ENCODE results near the gene LRRN4CL.
"Not testable (repeated sequence)": the region's sequence is repeated elsewhere in the genome, so short reads cannot be mapped to it uniquely, and the experiment has no call there.

The LRRN4CL gene

DNA sequence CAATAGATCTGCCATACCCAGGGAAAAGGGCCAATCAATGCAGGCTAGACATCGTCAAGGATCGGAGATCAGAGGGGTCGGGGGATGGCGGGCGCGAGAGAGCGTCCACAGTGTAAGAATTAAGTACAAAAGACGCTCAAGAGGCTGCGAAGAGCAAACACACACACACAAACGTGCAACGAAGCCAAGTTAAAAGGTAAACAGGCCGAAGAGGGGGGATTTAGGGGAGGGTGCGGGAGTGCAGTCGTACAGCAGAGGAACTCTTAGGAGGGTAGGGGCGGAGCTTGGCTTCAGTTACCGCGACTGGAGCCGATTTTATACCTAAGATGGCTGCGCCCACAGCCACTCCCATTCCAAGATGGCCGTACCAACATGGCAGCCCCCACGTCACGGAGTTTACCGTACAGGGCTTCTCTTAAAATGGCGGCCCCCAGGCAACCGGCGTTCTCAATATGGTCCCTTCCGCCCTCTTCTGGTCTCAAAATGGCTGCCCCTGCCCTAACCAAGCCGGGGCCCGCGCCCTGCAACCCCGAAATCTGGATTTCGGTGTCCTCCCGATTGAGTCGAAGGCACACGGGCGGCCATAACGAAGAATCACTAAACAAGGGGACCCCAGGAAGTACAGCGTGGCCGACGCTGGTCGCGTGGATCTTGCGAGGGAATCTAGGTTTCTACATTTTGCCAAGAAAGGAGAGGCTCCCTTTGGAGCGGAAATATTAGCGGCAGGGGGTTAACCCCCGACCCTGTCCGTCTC is 20.1 kb upstream of the LRRN4CL start:
- peak; percentile 96 for DNase-seq

- no peak for DNase-seq
Observed at GRCh38 chr11:62708793-62709192, 19.5 kb upstream of the LRRN4CL start.

- DNase-seq: no peak
Observed at GRCh38 chr11:62708392-62708791, 19.1 kb upstream of the LRRN4CL start.

DNA sequence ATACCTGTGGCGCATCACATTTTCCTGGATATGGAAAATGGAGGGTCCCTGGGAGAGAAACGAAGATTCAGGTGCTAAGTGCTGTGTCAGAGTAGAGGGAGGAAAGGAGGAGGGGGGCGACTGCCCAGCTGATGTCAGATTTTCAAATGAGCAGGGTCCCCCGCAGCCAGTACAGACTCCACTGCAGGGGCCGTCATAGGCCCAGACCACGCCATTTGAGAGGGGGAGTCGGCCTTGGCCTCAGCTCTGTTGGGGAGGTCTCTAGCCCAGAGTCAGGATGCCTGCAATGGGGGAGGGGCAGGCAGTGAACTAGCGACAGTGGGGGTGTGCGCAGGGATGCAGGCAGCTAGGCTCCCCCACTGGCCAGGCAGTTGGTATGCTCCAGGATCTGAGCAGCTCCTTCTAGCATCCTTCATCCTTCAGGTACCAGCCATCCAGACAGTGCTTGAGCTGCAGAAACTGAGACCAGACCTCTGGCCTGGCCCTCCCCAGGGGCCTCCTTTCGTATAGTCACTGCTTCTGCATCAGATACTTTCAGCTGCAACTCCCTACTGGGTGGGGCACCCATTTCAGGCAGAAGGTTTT is 18.0 kb upstream of the LRRN4CL start, which contains the start of the genes BSCL2 and GNG3:
BSCL2 (minus strand) TSS at position 148 of the 585 bp plus-strand sequence. CDS start 229 bp downstream, outside the sequence.
GNG3 (plus strand) TSS at position 400 of the 585 bp plus-strand sequence. CDS start 620 bp downstream, outside the sequence.
- DNase-seq: peak; percentile 20

DNA sequence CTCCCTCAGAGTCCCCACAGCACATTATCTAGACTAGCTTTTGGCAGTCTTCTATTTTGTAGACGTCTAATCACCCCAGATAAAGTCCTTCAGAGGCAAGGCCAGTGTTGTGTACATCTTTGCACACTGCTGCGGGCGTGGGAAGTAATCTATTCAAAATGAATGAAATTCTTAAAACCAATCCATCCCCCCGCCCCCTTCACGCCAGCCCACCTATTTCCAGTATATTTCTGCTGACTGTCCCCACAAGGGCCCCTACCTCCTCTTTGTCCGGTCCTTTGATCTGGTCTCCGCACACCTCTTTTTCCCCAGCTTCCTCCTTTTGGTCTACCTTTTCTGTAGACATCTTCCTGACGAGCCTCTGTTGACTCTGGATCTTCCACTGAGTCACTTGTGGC is 17.5 kb upstream of the LRRN4CL start:
- no peak for DNase-seq

GRCh38 chr11:62705880-62706849 is 16.8 kb upstream of the LRRN4CL start:
- DNase-seq: peak; percentile 75

- DNase-seq: no peak
Observed at GRCh38 chr11:62705413-62705812, 16.1 kb upstream of the LRRN4CL start.

- DNase-seq: not testable (repeated sequence)
Observed at GRCh38 chr11:62703921-62704320, 14.6 kb upstream of the LRRN4CL start.

DNA sequence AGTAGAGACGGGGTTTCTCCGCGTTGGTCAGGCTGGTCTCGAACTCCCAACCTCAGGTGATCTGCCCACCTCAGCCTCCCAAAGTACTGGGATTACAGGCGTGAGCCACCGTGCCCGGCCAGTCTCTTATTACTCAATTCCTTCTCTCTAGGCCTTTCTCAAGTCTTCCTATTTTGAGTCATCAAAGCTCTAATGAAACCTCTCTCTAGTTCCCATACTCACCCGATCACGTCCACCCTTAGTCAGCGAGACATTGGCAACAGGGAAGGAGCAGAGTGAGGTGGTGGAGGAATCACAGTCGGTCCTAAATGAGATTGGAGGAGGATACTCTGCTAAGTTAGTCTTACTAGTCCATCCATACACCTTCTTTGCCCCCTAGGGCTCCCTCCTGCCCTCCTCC is 12.9 kb upstream of the LRRN4CL start:
- no peak for DNase-seq

DNA sequence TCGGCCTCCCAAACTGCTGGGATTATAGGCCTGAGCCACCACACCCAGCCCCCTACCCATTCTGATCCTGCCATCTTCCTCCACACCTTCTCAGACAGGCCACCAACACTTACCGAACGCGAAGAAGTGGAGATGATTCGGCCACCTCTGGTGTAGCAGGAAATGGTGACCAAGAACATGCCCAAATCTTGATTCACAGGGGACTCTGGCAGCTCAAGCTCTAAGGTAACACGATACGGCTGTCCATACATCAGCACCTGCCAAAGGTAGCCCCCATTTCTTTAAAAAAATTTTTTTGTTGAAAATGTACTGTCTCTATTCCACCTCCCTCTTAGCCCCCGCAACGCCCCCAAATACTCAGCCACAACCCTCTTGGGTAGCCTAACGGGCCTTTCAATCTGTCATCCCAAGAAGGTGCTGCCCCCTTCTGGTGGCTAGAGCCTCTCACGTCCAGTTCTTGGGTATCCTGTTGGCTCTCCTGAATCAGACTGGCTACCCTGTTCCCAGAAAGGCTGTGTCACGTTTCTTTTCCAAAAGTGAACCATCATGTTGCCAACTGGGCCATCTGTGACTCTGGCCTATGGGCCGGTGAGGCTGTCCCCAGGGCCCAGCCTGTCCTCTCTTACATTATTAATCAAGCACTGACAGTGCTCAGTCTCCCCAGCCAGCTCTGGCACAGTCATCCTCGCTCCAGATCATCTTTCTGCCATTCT is 5.3 kb upstream of the LRRN4CL start:
- no peak for DNase-seq

- DNase-seq: not testable (repeated sequence)
Observed at GRCh38 chr11:62693624-62694023, 4.3 kb upstream of the LRRN4CL start.

DNA sequence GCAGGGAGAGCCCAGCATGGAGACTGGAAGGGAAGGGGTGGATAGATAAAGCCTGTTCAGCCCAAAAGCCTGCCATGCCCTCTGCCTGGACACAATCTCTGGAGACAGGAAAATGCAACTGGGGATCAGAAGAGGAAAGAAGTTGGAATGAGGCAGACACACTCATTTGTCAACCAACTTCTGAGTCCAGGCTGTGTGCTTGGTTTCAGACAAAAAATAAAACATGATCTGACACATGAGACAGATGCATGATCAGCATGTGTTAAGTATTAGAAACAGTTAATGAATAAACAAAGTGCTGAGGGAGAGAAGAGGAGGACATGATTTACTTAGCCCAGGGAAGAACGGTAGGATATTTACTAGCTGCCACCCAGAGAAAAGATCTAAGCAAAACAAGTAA is 839 bp downstream of the LRRN4CL start:
- DNase-seq: no peak

DNA sequence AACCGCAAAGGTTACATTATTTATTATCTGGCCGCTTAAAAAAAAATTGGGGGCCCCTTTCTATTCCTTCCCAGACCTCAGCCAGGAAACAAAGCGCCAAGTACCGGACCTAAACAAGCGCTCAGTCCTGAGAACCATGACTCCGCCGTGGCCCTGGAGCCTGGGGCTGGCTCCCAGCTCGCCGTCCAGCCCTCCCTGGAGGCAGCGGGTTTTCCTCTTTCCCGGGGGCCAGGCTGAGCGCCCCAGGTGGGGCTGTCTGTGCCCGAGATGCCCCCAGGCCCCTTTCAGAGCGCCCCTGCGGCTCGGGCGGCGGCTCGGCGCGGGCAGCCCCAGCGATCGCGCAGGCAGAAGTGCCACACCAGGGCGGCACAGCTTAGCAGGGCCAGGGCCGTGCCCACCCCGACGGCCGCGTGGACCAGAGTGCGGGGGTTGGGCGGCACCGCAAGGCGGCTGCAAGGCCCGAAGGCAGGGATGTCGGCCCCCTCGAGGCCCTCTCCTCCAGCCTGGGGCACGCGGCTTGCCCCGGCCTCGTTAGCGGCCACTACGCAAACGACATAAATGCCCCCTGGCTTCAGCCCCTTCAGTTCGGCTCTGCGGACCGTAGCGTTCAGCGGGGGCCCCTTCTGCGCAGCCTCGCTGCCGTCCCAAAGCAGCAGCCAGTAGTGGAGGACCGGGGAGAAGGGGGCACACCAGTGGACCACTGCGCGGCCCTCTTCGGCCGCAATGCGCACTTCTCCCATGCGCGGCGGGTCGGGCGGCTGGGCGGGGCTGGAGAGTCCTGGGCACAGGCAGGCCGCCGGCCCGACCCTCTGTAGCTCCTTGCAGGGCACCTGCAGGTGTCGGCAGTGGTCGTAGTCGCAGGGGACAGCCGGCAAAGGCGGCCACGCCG is 1.6 kb downstream of the LRRN4CL start:
- DNase-seq: no peak

- no peak for DNase-seq
Observed at GRCh38 chr11:62682518-62682917, 6.8 kb downstream of the LRRN4CL start.

DNA sequence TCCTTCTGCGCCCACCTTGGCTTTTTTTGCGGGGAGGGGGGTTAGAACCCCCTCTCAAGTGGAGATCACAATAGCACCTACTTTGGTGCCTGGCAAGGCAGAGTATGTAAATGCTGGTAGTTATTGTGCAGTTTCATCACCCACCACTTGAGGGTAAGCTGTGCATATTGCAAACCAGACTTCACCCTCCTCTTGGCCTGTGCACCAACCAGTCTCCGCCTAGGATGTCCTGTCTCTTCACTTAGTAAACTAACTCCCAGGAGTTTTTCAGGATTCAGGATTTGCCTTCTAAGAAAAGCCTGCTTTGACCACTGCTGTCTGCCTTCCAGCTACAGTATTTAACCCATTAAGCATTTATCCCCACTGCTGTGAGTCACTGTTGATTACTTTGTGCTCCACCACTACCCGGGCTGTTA is 8.5 kb downstream of the LRRN4CL start:
- DNase-seq: no peak

DNA sequence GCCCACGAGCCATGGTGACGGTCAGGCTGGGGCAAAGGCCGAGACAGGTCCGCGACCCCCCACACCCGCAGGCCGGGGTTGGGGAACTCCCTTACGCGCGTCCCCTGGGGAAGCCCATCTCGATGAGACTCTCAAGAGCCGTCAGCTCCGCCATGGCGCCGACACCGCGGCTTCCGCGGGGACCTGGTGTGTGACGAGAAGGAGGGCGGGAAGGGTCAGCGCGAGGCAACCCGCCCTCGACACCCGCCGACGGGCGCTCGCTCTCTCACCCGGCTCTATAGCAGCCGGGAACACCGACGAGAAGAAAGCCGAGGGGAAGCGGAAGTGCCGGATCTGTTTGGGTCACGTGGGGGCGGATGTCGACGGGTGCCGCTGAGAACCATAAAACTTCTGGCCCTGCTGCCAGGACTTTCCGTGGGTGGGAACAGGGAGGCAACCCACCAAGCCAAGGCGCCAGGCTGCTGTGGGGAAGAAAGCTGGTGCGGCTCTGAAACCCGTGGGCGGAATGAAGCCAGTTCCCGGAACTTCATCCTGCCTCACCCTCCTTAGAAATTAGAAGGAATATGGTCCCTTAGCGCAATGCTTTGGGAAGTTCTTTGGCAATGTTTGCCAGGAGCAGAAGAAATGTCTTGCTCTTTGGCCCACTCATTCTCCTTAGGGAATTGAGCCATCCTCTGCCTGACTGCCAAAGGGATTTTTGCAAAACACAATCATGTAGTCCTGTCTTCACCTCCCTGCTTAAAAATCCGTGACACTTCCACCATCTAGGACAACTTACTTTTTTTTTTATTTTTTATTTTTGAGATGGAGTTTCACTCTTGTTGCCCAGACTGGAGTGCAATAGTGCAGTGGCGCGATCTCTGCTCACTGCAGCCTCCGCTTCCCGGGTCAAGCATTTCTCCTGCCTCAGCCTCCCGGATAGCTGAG is 10.3 kb downstream of the LRRN4CL start, which contains the start of gene UBXN1:
UBXN1 (minus strand) TSS at position 304 of the 927 bp plus-strand sequence; CDS start at position 154, 150 bp downstream.
- peak; percentile 80 for DNase-seq

GRCh38 chr11:62678433-62678769 is 10.9 kb downstream of the LRRN4CL start:
- no peak for DNase-seq

DNA sequence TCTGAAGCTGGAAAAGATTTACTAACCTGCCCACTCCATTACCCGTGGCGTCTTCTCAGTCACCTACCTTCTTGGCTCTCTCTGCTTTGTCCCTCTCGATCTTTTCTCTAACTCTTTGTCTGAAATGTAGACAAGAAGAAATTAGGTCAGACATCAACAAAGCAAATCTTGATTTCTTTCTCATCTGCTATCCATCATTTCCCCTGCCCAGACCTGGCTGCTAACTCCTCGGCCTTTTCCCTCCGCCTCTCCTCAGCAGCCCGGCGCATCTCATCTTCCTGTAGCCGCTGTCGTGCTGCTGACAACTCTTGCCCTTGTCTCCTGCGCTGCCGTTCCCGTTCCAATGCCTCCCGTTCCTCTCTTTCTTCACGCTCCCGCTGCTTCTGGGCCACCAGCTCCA is 11.6 kb downstream of the LRRN4CL start:
- DNase-seq: no peak

DNA sequence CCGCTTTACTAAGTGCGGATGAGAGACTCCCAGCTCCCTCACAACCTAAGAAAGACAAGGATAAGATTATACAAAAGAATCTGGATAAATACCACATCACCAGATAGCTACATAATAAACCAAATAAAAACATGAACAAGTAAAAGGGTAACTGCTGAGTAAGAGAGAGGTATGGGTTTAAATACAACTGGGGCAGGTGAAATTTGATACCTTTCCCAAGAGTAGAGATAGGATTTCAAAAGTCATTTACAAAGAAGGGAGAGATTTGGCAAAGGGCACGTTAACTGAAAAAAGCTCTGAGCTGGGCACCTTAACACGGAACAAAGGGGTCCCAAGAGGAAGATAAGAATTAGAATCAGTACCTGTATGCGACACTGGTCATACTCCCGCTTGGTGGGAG is 12.2 kb downstream of the LRRN4CL start:
- no peak for DNase-seq

- DNase-seq: no peak
Observed at GRCh38 chr11:62676698-62677097, 12.6 kb downstream of the LRRN4CL start.
